ENCODE data around the gene CUL4B.

GRCh38 chrX:120534413-120535205, 26.2 kb downstream of the CUL4B start:
- TF ChIP-seq CTCF (IDR thresholded peaks at IDR 0.05; ENCODE audit: low read depth, low read length): no peak
- TF ChIP-seq EZH2phosphoT487 (IDR thresholded peaks at IDR 0.05; ENCODE audit: low read depth): no peak

Measured in OCI-LY3 (cell line).